Esophagus muscularis mucosa (tissue), 4 donors: ENCODE measurements around the gene ZC3H14.

Experiments used
- EP300 ChIP-seq: sonication (generic); formaldehyde crosslinking; IDR thresholded peaks from one replicate; pipeline ENCODE4 v1.6.1; 2017; ENCODE audit warnings: antibody characterized with exemption
- POLR2A ChIP-seq: fragments of 450-650 bp; IDR thresholded peaks from one replicate; pipeline ENCODE4 v1.6.1; 2017; ENCODE audit warnings: antibody characterized with exemption, moderate library complexity, mild to moderate bottlenecking, low read depth
- POLR2AphosphoS5 ChIP-seq, 2 donors: sonication (generic); formaldehyde crosslinking; IDR thresholded peaks; one replicate each; pipeline ENCODE4 v1.6.1; 2017; ENCODE audit warnings: antibody characterized with exemption in 2 of 2
- TF ChIP-seq, protein P1 (sequence below), 3 experiments: fragments of 200-600 bp in 2 of 3; fragments of 450-650 bp in 1 of 3; sonication (generic) in 2 of 3; IDR thresholded peaks; one replicate each; pipeline ENCODE4 v1.5.1; 2017 to 2019; ENCODE audit warnings: antibody characterized with exemption in 3 of 3, mild to moderate bottlenecking in 2 of 3, moderate library complexity in 1 of 3

DNA sequence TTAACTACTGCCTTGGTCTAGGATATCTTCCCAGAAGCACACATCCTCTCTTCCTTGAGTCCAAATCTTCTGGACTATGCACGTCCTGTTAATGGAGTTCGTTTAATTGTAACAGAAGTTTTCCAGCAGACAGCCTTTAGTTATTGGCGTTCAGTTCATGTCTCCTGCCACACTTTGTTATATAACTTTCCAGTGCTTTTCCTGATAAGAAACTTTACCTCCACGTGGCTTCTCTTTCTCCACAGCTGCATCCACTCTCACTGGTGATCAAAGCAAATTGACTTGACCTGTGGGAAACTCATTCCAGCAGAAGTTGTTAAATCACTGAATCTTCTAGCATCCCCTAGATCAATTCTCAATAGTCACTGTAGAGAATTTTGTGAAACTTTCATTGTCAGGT, 27.0 kb upstream of the ZC3H14 start:
- TF ChIP-seq, protein P1, sequence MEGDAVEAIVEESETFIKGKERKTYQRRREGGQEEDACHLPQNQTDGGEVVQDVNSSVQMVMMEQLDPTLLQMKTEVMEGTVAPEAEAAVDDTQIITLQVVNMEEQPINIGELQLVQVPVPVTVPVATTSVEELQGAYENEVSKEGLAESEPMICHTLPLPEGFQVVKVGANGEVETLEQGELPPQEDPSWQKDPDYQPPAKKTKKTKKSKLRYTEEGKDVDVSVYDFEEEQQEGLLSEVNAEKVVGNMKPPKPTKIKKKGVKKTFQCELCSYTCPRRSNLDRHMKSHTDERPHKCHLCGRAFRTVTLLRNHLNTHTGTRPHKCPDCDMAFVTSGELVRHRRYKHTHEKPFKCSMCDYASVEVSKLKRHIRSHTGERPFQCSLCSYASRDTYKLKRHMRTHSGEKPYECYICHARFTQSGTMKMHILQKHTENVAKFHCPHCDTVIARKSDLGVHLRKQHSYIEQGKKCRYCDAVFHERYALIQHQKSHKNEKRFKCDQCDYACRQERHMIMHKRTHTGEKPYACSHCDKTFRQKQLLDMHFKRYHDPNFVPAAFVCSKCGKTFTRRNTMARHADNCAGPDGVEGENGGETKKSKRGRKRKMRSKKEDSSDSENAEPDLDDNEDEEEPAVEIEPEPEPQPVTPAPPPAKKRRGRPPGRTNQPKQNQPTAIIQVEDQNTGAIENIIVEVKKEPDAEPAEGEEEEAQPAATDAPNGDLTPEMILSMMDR (IDR thresholded peaks at IDR 0.05): no peak
- TF ChIP-seq EP300: no peak
- no peak for TF ChIP-seq POLR2AphosphoS5 (IDR thresholded peaks at IDR 0.05)
- no peak for TF ChIP-seq POLR2A
